AG10803 (cell line): ENCODE data around the gene IMMP2L.

ENCODE experiments used
- DNase-seq: peaks from one replicate; pipeline ENCODE4 v3.0.0; 2010; ENCODE audit warnings: low read depth
- H3K4me3 ChIP-seq: 2 replicates; pipeline ENCODE4 v1.5.1; 2011; ENCODE audit warnings: mild to moderate bottlenecking, low read length, control low read depth
- TF ChIP-seq, protein P1 (sequence below): conservative IDR thresholded peaks from 2 replicates; pipeline ENCODE4 v1.5.1; 2011; ENCODE audit warnings: mild to moderate bottlenecking, low read length, control low read depth, inconsistent platforms

Gene IMMP2L

DNA sequence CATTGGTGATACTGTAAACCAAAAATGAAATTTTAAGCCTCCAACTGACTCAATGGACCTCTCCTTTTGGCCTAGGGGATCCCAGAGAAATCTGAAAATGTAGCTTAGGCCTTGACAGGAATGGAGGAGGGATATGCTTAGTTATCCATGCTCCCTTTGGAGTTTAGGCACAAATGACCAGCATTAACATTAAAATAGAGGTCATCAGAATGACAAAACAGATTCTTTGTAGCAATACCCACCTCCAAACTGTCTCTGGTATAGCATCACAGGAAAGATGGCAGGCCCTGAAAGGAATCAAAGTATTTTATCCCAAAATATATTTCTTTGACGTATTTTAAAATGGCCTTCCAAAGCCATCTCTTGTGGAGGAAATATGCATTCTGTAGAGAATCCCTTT lies 510.5 kb downstream of the IMMP2L start:
- TF ChIP-seq, protein P1, sequence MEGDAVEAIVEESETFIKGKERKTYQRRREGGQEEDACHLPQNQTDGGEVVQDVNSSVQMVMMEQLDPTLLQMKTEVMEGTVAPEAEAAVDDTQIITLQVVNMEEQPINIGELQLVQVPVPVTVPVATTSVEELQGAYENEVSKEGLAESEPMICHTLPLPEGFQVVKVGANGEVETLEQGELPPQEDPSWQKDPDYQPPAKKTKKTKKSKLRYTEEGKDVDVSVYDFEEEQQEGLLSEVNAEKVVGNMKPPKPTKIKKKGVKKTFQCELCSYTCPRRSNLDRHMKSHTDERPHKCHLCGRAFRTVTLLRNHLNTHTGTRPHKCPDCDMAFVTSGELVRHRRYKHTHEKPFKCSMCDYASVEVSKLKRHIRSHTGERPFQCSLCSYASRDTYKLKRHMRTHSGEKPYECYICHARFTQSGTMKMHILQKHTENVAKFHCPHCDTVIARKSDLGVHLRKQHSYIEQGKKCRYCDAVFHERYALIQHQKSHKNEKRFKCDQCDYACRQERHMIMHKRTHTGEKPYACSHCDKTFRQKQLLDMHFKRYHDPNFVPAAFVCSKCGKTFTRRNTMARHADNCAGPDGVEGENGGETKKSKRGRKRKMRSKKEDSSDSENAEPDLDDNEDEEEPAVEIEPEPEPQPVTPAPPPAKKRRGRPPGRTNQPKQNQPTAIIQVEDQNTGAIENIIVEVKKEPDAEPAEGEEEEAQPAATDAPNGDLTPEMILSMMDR = no peak
- no peak for DNase-seq

DNA sequence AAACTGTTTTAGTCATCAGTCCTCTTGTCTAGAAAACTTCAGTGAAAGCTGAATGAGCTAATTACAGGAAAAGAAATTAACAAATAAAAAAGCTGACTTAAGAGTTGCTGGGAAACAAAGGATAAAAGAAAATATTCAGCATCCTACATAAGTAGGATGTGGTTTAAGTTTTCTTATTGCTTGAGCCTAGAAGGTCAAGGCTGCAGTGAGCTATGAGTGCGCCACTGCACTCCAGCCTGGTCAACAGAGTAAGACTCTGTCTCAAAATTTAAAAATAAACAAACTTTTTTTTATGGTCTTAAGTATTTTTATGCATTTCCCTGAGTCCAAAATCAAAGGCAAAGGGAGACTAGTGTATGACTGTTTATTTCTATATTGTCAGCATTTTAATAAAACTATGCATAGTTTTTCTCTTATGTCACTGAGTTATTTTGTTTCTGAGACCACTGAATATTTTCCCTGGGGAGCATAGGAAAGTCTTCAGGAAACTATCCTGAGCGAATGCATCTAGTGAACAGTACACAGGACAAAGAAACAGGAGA lies 511.3 kb downstream of the IMMP2L start:
- no peak for DNase-seq
- TF ChIP-seq, protein P1 = no peak
- no peak overlapping the region for H3K4me3 ChIP-seq

More for the DNA sequence above, 510.5 kb downstream of the IMMP2L start:
- no peak overlapping the region for H3K4me3 ChIP-seq

- DNase-seq = no peak
- H3K4me3 ChIP-seq = no peak overlapping the region
- TF ChIP-seq, protein P1 = no peak
These were observed 512.2 kb downstream of the IMMP2L start for GRCh38 chr7:111049971-111050680.

GRCh38 chr7:111047595-111047994 lies 514.7 kb downstream of the IMMP2L start:
- DNase-seq = no peak
- TF ChIP-seq, protein P1 = no peak
- H3K4me3 ChIP-seq = no peak overlapping the region

DNA sequence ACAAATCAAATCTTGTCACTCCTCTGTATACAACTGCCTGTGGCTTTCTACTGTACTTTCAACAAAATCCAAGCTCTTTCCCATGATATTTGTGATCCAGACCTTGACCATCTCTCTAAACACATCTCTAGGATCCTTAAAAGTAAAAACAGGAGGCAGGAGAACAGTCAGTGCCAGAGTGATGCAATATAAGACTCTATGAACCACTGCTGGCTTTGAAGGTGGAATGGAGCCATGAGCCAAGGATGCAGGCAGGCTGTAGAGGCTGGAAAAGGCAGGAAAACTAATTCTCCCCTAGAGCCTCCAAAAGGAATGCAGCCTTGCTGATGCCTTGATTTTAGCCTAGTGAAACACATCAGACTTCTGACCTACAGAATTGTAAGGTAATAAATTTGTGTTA lies 516.8 kb downstream of the IMMP2L start:
- no peak overlapping the region for H3K4me3 ChIP-seq
- peak; percentile 39 for DNase-seq
- TF ChIP-seq, protein P1 = no peak

- H3K4me3 ChIP-seq = no peak overlapping the region
- DNase-seq = no peak
- TF ChIP-seq, protein P1 = no peak
These were observed 518.7 kb downstream of the IMMP2L start for GRCh38 chr7:111043561-111043960.

- no peak for DNase-seq
- TF ChIP-seq, protein P1 = no peak
- no peak overlapping the region for H3K4me3 ChIP-seq
These were observed 519.5 kb downstream of the IMMP2L start for GRCh38 chr7:111042842-111043241.
